ENCODE results near the gene ALDH1A3.
A peak's percentile ranks its signal among the peaks of the same experiment; 100 is the strongest.

ALDH1A3 gene

GRCh38 chr15:100902436-100903167 is 23.0 kb downstream of the ALDH1A3 start:
- peak; percentile 93 for DNase-seq

GRCh38 chr15:100903168-100903554 is 23.5 kb downstream of the ALDH1A3 start:
- DNase-seq: no peak

GRCh38 chr15:100905850-100906249 is 26.2 kb downstream of the ALDH1A3 start:
- no peak for DNase-seq

GRCh38 chr15:100908466-100908865 is 28.8 kb downstream of the ALDH1A3 start:
- no peak for DNase-seq

GRCh38 chr15:100909565-100909964 is 29.9 kb downstream of the ALDH1A3 start:
- peak; percentile 54 for DNase-seq

GRCh38 chr15:100909989-100910955 is 30.6 kb downstream of the ALDH1A3 start:
- peak; percentile 59 for DNase-seq

- DNase-seq: no peak
Measured at GRCh38 chr15:100911086-100911485, 31.5 kb downstream of the ALDH1A3 start.

- no peak for DNase-seq
Measured at GRCh38 chr15:100913961-100914360, 34.3 kb downstream of the ALDH1A3 start.

- DNase-seq: no peak
Measured at GRCh38 chr15:100914876-100915275, 35.2 kb downstream of the ALDH1A3 start.

- DNase-seq: peak; percentile 79
Measured at GRCh38 chr15:100918034-100918689, 38.5 kb downstream of the ALDH1A3 start.

GRCh38 chr15:100918690-100919480 is 39.3 kb downstream of the ALDH1A3 start, which contains the start of gene LRRK1:
Gene LRRK1, plus strand, starts transcription at chr15:100919357. Its CDS starts 5,276 bp downstream, at chr15:100924633.
- peak; percentile 64 for DNase-seq

GRCh38 chr15:100919481-100920405 is 40.1 kb downstream of the ALDH1A3 start:
- DNase-seq: peak; percentile 59

- no peak for DNase-seq
Measured at GRCh38 chr15:100920516-100921135, 41.0 kb downstream of the ALDH1A3 start.

GRCh38 chr15:100922192-100923040 is 42.8 kb downstream of the ALDH1A3 start:
- no peak for DNase-seq

- DNase-seq: no peak
Measured at GRCh38 chr15:100923076-100923475, 43.4 kb downstream of the ALDH1A3 start.

- no peak for DNase-seq
Measured at GRCh38 chr15:100923902-100924301, 44.3 kb downstream of the ALDH1A3 start.

- DNase-seq: no peak
Measured at GRCh38 chr15:100924436-100924835, 44.8 kb downstream of the ALDH1A3 start.

- DNase-seq: no peak
Measured at GRCh38 chr15:100925480-100925879, 45.8 kb downstream of the ALDH1A3 start.

- no peak for DNase-seq
Measured at GRCh38 chr15:100926258-100926657, 46.6 kb downstream of the ALDH1A3 start.
